ENCODE data around the gene MYL12A. TPM values are rescaled to one million over a fixed set of nuclear protein-coding genes. Genes with fewer than 3 reads are reported as not detected.

MYL12A gene
- total RNA-seq, 1 donor from 2014 or later, result 430 TPM

- Mint-ChIP-seq H3K9me3 (ENCODE audit: unreplicated experiment) (no peaks in the 10 kb centered on the region), H3K27me3 (ENCODE audit: unreplicated experiment) (peaks cover 2% of the 10 kb centered on the region), H3K4me3 (ENCODE audit: unreplicated experiment) (no peak overlapping the region), H3K36me3 (ENCODE audit: low read depth, unreplicated experiment) (no peaks in the 10 kb centered on the region), H3K27ac (ENCODE audit: unreplicated experiment) (no peak overlapping the region), H3K4me1 (ENCODE audit: unreplicated experiment) (no peaks in the 10 kb centered on the region)
- no peak for DNase-seq (ENCODE audit: low spot score)
- TF ChIP-seq CTCF (IDR thresholded peaks at IDR 0.05; ENCODE audit: unreplicated experiment), result no peak
These were observed 13.1 kb upstream of the MYL12A start for GRCh38 chr18:3234457-3234856.

- Mint-ChIP-seq H3K27ac (ENCODE audit: unreplicated experiment) (no peak overlapping the region), H3K27me3 (ENCODE audit: unreplicated experiment) (peaks cover 2% of the 10 kb centered on the region), H3K9me3 (ENCODE audit: unreplicated experiment) (peaks cover 5% of the 10 kb centered on the region), H3K4me3 (ENCODE audit: unreplicated experiment) (no peak overlapping the region), H3K4me1 (ENCODE audit: unreplicated experiment) (no peaks in the 10 kb centered on the region), H3K36me3 (ENCODE audit: low read depth, unreplicated experiment) (peaks cover 5% of the 10 kb centered on the region)
- no peak for DNase-seq (ENCODE audit: low spot score)
- no peak for TF ChIP-seq CTCF (IDR thresholded peaks at IDR 0.05; ENCODE audit: unreplicated experiment)
These were observed 11.8 kb upstream of the MYL12A start for GRCh38 chr18:3235846-3236245.

- H3K9me3 Mint-ChIP-seq (ENCODE audit: unreplicated experiment), result peaks cover 6% of the 10 kb centered on the region
- DNase-seq (ENCODE audit: low spot score), result no peak
- peaks cover 6% of the 10 kb centered on the region for H3K36me3 Mint-ChIP-seq (ENCODE audit: low read depth, unreplicated experiment)
- peaks cover 2% of the 10 kb centered on the region for H3K27me3 Mint-ChIP-seq (ENCODE audit: unreplicated experiment)
- H3K4me3 Mint-ChIP-seq (ENCODE audit: unreplicated experiment), result no peak overlapping the region
- no peak for TF ChIP-seq CTCF (IDR thresholded peaks at IDR 0.05; ENCODE audit: unreplicated experiment)
- no peaks in the 10 kb centered on the region for H3K4me1 Mint-ChIP-seq (ENCODE audit: unreplicated experiment)
- no peak overlapping the region for H3K27ac Mint-ChIP-seq (ENCODE audit: unreplicated experiment)
These were observed 11.1 kb upstream of the MYL12A start for GRCh38 chr18:3236470-3236869.

GRCh38 chr18:3238742-3239141, 8.9 kb upstream of the MYL12A start:
- no peaks in the 10 kb centered on the region for H3K4me1 Mint-ChIP-seq (ENCODE audit: unreplicated experiment)
- TF ChIP-seq CTCF (IDR thresholded peaks at IDR 0.05; ENCODE audit: unreplicated experiment), result no peak
- peaks cover 2% of the 10 kb centered on the region for H3K27me3 Mint-ChIP-seq (ENCODE audit: unreplicated experiment)
- H3K4me3 Mint-ChIP-seq (ENCODE audit: unreplicated experiment), result no peak overlapping the region
- no peak for DNase-seq (ENCODE audit: low spot score)
- peaks cover 6% of the 10 kb centered on the region for H3K9me3 Mint-ChIP-seq (ENCODE audit: unreplicated experiment)
- H3K36me3 Mint-ChIP-seq (ENCODE audit: low read depth, unreplicated experiment), result peaks cover 6% of the 10 kb centered on the region
- no peak overlapping the region for H3K27ac Mint-ChIP-seq (ENCODE audit: unreplicated experiment)

- Mint-ChIP-seq H3K9me3 (ENCODE audit: unreplicated experiment) (peaks cover 6% of the 10 kb centered on the region), H3K4me3 (ENCODE audit: unreplicated experiment) (peak overlapping the region; percentile 98), H3K36me3 (ENCODE audit: low read depth, unreplicated experiment) (peaks cover 15% of the 10 kb centered on the region), H3K4me1 (ENCODE audit: unreplicated experiment) (peaks cover 18% of the 10 kb centered on the region), H3K27ac (ENCODE audit: unreplicated experiment) (no peak overlapping the region), H3K27me3 (ENCODE audit: unreplicated experiment) (peaks cover 15% of the 10 kb centered on the region)
- DNase-seq (ENCODE audit: low spot score), result no peak
- no peak for TF ChIP-seq CTCF (IDR thresholded peaks at IDR 0.05; ENCODE audit: unreplicated experiment)
These were observed 2.4 kb upstream of the MYL12A start for GRCh38 chr18:3245185-3245564.
